T-helper 1 cell treated with Interleukin-12 subunit alpha and Interleukin-12 subunit beta and Interleukin-4 antibody, amounts not matched to agents 30 ng/mL and 1 ng/mL, for 36 hours (primary cell): Measurements from ENCODE around the gene PHYH. TPM values are rescaled to one million over a fixed set of nuclear protein-coding genes. Genes with fewer than 3 reads are reported as not detected.
"Not testable (repeated sequence)": the region's sequence is repeated elsewhere in the genome, so short reads cannot be mapped to it uniquely, and the experiment has no call there.

Experiments
- intact Hi-C: fragments of 100-400 bp; cut with micrococcal nuclease; formaldehyde crosslinking; loops from one replicate; pipeline ENCODE4 v1.15.1; 2024
- total RNA-seq: library from RNA; stranded (reverse); gene quantifications from 2 replicates; pipeline ENCODE4 v1.2.3, GENCODE V29; 2022

PHYH gene
- total RNA-seq, 1 donor from 2014 or later, result 9.3 TPM

DNA sequence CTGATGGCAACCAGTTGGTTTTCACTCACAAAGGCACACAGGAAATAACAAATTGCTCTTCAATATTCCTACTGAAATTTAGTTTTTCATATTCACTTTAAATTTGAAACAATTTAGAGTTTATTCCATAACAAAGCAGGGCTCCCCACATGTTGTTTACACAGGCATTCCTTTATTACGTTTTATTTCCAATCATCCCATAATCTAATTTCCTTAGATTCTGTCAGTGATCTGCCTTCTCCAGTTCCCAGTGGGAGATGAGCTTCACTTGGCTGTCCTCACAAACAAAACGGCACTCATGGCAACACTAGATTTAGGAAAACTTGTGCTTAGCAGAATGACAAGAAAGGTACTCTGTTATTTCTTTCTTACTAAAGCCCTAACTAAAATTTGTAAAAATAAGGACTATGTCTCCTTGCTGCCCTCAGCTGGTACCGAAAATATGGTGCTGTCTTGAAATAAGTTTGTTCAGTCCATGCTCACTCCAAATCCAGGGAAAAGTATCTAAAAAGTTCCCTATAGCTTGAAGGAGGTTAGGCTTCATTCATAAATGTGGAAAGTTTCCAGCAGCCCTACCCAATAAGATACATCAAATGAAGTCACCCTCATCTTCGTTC lies 23.0 kb downstream of the PHYH start:
- intact Hi-C loops, result no loop called here

DNA sequence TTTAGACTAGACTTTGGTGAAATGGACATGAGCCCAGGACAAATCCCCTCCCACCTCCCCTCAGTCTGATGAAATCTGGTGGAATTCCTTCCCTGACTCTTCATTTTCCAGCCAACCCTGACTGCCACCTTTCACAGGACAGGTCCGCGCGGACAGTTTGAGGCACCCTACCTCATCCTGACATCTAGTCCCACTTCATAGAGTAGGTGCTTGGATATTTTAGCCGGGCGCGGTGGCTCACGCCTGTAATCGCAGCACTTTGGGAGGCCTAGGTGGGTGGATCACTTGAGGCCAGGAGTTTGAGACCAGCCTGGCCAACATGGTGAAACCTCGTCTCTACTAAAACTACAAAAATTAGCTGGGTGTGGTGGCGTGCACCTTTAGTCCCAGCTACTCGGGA lies 23.7 kb downstream of the PHYH start:
- intact Hi-C loops, result not testable (repeated sequence)

DNA sequence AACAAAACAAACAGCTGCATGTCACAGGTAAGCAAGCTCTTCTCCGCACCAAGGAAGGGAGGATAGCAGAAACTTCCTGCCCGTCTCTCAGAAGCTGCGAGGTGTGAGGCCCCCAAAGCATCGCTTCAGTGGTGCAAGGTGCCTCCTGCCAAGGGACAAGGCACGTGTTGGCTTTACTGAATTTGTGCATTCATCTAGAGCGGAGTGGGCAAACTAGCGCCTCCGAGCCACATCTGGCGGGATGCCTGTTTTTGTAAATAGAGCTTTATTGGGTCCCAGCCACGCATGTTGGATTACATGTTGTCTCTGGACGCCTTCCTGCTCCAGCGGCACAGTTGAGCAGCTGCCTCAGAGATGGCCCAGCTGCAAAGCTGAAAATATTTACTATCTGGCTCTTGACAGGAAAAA lies 27.7 kb downstream of the PHYH start:
- intact Hi-C loops, result no loop called here

DNA sequence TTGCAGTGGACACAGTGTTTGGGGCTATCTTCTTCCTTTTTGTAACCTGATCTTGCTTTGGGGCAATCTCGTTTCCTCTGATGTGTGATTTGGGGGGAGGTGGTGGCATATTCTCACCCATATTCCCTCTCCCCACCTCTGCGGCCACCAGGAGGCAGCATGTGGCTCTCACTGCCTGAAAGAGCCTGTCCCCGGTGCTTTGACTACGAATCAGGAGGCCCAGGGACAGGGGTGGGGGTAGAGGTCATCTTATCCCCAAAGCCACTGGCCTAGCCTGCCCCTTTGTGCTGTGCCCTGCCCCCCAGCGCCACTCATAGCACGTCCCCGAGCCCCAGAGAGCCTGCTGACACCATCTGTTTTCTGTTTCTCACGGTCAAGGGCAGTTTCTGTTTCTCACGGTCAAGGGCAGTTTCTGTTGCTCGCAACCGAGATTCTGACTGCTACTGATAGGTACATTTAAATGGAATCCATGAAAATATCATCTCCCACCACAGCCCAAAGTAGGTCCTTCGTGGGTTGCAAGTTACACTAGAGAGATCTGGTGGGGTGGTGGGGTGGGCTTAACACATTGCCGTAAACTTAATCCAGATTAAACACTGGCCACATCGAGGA lies 28.2 kb downstream of the PHYH start:
- intact Hi-C loops, result loop anchor here (1.0 kb wide), 2 partner anchors 31 to 80 kb away; no protein-coding TSS in a partner anchor

GRCh38 chr10:13270877-13271551 lies 28.9 kb downstream of the PHYH start:
- intact Hi-C loops, result loop anchor here (1.0 kb wide), 2 partner anchors 31 to 80 kb away; no protein-coding TSS in a partner anchor

DNA sequence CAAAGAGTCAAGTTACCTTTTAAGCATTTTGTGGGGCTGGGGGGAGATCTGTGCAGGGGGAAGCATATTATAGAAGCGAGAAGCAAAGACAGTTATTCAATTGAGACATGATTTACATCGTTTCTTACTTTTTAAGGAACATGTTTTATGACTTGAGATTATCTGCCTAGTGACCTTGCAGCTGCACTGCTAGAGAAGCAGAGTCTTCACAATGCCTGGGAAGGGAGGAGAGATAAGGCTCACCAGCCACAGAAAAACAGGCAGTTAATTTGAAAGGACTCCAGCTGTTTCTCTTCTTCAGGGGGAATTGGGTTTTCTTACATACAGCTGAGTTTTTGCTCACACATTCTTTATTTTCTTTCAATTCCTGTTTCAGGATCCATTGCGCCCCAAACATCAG lies 31.0 kb downstream of the PHYH start:
- intact Hi-C loops, result no loop called here

DNA sequence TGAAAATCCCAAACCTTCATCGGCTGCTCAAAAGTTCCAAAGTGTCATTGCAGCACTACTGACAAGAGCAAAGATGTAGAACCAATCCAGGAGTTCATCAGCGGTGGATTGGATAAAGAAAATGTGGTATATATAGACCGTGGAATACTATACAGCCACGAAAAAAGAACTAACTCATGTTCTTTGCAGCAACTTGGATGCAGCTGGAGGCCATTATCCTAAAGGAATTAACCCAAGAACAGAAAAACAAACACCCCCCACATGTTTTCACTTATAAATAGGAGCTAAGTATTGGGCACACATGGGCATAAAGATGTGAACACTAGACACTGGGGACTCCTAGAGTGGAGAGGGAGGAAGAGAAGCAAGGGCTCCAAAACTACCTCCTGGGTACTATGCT lies 31.6 kb downstream of the PHYH start:
- intact Hi-C loops, result no loop called here

GRCh38 chr10:13263591-13263990 lies 36.3 kb downstream of the PHYH start:
- intact Hi-C loops, result no loop called here

DNA sequence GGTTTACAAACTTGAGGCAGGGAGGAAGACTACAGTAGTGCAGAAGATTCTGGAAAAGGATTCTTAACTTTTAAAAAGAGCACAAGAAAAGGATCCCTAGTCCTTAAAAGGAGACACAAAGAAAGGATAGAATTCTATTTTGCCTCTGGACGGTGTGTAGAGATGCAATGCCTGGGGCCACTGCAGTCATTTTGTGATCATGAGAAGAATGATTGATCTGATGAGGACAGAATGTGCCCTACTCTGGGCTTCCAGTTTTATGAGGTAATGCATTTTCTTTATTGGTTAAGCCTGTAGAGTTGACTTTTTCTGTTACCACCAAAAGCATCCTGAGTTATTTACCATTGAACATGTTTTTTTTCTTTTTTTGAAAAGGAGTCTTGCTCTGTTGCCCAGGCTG lies 37.4 kb downstream of the PHYH start:
- intact Hi-C loops, result no loop called here

- intact Hi-C loops, result no loop called here
Measured at GRCh38 chr10:13257621-13258140, 42.2 kb downstream of the PHYH start.

DNA sequence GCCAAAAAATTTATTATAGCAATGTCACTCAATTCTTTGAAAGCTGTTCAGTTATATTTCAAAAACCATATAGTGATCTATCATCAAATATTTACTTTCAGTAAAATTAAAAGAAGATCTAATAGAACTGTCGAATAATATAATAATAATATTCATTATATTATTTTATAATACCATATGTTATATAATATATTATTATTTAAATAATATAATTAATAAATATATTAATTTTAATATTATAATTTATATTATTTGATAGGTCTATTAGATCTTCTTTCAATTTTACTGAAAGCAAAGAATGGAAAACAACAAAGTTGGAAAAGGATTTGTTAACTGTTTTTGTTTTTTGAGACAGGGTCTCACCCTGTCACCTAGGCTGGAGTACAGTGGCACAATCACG lies 43.2 kb downstream of the PHYH start:
- intact Hi-C loops, result no loop called here

DNA sequence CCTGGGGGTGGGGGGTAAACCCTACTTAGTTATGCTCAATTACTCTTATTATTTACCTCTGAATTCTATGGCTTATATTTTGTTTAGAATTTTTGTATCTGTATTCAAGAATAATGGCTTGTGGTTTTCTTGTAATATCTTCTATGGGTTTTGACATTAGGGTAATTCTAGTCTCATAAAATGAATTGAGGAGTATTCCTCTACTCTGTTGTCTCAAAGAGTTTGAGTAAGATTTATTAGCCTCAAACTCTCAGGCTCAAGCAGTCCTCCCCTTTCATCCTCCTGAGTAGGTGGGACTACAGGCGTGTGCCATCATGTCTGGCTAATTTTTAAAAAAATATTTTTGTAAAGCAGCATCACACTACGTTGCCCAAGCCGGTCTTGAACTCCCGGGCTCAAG lies 46.1 kb downstream of the PHYH start:
- intact Hi-C loops, result no loop called here

- intact Hi-C loops, result no loop called here
Measured at GRCh38 chr10:13247784-13248183, 52.1 kb downstream of the PHYH start.

DNA sequence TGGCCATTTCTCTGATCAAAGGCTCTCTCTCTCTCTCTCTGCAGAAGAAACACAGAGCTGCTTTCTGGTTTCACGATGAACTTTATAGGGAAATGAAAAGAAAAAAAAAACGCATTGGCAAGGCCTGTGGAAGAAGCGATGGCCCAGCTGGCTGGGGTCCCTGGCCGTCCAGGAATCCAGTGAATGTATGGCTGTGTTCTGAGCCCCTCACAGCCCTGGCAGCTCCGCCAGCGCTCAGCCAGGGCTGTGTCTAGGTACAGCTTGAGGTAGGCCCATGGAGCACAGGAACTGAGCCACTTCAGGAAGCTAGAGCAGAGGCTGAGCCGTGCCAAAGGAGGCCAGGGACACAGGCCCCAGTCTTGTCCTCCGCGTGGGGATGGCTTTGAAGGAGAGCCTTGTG lies 52.6 kb downstream of the PHYH start:
- intact Hi-C loops, result no loop called here

GRCh38 chr10:13242260-13242659 lies 57.6 kb downstream of the PHYH start:
- intact Hi-C loops, result not testable (repeated sequence)

- intact Hi-C loops, result no loop called here
Measured at GRCh38 chr10:13241613-13242012, 58.3 kb downstream of the PHYH start.

- intact Hi-C loops, result no loop called here
Measured at GRCh38 chr10:13239923-13240322, 59.9 kb downstream of the PHYH start.

GRCh38 chr10:13238271-13239077 lies 61.4 kb downstream of the PHYH start:
- intact Hi-C loops, result no loop called here

- intact Hi-C loops, result no loop called here
Measured at GRCh38 chr10:13236638-13237037, 63.2 kb downstream of the PHYH start.

DNA sequence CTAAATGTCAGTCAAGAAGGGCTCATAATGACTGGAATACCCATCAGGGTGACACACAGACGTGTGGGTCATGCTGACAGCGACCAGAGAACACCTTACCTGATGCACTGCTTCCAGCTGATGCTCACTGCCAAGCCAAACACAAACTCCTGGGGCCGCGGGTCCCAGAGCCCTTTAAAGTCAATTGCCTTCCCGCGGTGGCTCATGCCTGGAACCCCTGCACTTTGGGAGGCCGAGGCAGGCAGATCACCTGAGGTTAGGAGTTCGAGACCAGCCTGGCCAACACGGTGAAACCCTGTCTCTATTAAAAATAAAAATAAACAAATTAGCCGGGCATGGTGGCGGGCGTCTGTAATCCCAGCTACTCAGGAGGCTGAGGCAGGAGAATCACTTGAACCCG lies 65.1 kb downstream of the PHYH start:
- intact Hi-C loops, result not testable (repeated sequence)

DNA sequence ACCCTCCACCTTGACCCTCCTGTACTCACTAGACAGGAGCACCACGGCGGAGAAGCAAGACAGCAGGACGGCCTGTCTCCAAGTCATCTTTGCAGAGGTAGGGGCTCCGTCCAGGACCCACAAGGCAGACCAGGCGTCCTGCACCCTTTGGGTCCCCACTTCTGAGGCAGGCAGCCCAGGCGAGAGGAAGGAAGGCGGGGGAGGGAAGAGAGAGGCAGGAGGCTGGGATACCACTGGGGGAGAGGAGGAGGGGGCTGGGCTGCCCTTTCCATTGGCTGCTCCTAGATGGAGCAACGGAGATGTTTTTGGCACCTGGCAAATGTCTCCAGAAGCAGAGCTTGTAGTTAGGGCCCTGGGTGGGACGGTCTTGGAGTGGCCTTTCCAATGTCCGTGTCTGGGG lies 65.7 kb downstream of the PHYH start, which contains the start of gene UCMA:
UCMA (minus strand) TSS at position 203 of the 400 bp plus-strand sequence; CDS start at position 87, 116 bp downstream.
- intact Hi-C loops, result no loop called here

DNA sequence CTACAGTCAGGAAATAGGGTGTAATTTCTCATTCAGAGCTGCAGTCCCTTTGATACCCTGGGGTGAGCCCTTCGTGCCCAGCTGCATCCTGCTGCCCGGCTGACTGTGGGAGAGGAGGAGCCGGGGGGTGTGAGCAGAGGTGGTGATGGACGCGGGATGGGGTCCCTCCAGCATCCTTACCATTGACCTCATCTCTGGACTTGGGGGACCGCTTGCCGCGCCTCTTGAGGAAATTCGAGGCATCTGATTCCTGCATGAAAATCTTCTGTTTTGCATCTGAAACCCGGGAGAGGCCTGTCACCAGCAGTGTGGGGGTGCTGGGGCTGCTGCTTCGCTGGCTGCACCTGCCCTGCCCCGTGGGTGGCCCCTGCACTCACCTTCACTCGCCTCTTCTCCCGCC lies 66.5 kb downstream of the PHYH start:
- intact Hi-C loops, result no loop called here
